GM10266 (cell line): ENCODE results near the gene MAN1C1.

Experiments used
- DNase-seq: peaks from one replicate; pipeline ENCODE4 v3.0.0; 2012; ENCODE audit errors: extremely low spot score
- TF ChIP-seq, protein P1 (sequence below): IDR thresholded peaks from 2 replicates; pipeline ENCODE4 v1.5.1; 2012; ENCODE audit warnings: mild to moderate bottlenecking, low read depth; ENCODE audit not compliant: control insufficient read depth, insufficient read depth; ENCODE audit errors: missing control alignments

MAN1C1 gene

DNA sequence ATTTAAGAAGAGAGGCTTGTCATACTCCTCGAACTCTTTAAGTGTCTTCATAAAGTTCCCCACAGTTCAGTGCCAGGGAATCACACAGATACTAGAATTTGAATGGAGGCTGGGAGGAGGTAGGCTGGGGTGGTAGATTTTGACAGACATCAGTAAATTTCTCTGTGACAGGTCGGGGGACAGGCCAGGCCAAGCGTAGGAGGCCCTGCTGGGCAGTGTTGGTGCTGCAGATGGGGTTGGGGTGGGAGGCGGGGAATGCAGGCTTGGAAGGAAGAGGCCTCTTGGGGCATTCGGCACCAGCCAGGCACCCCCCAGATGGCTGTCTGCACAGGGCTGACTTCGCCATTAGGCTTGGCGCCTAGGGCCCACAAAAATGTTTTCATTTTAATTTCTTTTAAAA is 84.0 kb downstream of the MAN1C1 start:
- DNase-seq, result no peak
- TF ChIP-seq, protein P1, sequence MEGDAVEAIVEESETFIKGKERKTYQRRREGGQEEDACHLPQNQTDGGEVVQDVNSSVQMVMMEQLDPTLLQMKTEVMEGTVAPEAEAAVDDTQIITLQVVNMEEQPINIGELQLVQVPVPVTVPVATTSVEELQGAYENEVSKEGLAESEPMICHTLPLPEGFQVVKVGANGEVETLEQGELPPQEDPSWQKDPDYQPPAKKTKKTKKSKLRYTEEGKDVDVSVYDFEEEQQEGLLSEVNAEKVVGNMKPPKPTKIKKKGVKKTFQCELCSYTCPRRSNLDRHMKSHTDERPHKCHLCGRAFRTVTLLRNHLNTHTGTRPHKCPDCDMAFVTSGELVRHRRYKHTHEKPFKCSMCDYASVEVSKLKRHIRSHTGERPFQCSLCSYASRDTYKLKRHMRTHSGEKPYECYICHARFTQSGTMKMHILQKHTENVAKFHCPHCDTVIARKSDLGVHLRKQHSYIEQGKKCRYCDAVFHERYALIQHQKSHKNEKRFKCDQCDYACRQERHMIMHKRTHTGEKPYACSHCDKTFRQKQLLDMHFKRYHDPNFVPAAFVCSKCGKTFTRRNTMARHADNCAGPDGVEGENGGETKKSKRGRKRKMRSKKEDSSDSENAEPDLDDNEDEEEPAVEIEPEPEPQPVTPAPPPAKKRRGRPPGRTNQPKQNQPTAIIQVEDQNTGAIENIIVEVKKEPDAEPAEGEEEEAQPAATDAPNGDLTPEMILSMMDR, result no peak

- DNase-seq, result no peak
- TF ChIP-seq, protein P1, result no peak
Measured at GRCh38 chr1:25701030-25701785, 84.6 kb downstream of the MAN1C1 start.

DNA sequence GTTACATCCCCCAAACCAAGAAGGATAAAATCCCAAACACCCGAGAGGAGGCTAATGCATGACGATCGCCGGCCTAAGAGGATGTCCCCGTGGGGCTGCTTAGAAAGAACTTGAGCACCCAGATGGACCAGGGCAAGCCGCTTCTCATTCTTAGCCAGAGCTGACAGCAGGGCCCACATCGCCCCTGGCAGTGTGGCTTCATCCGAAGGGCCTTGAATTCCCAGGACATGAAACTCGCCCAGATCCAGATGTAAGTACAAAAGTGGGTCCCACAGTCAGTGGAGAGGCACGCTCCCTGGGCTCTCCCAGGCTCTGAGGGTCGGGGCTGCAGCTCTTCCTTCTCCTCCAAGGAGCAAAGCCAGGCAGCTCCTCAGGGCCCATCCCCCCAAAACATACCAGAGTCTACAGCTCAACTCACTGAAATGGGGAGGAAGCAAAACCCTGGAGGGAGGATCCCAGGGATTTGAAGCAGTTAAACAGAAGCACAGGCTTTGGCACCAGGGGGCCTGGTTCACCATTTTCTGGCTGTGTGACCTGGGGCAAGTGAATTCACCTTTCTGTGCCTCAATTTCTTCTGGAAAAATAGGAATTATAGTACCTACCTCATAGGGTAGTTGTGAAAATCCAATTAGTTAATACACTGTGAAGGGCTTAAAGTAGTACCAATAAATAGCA is 85.6 kb downstream of the MAN1C1 start:
- DNase-seq, result no peak
- TF ChIP-seq, protein P1, result no peak

DNA sequence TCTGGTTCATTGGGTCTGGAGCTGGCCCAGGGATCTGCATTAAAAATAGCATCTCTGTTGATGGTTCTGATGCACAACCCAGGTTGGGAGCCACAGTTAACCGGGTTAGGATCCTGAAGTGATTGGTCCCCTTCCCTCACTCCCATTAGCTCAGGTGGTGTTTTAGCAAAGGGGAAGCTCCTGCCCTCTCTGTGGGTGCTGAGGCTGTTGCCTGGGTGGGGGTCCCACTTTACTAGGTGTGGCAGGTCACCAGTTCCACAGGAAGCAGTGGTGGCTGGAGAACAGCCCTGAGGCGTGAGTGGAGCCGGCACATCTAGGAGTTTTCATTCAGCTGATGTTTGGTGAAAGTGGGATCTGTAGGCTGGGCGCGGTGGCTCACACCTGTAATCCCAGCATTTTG is 86.5 kb downstream of the MAN1C1 start:
- DNase-seq, result no peak
- TF ChIP-seq, protein P1, result no peak

DNA sequence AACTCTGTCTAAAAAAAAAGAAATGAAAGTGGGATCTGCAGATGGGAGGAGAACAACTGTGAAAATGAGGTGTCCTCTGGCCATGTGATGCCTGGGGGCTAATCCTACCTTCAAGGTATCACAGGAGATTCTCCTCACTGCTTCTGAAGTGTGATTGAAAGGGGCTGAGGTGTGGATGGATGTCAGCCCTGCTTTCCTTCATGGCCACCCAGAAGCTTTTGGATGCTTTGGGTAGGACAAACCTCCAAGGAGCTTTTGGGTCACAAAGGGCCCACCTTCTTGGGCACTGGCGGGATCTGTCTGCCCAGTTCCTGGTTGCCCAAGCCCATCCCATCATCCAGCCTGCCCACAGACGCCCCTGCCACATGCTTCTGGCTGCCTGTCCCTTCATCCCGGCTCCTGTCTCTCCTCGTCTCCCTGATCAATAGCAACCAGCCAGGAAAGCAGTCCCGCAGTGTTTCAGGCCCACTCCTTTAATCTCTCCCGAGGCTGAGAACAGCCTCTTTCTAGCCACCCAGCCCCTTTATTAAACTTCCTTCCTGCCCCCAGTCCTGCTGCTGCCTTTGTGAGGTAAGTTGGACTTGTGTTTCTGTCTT is 87.2 kb downstream of the MAN1C1 start:
- TF ChIP-seq, protein P1, result no peak
- no peak for DNase-seq

DNA sequence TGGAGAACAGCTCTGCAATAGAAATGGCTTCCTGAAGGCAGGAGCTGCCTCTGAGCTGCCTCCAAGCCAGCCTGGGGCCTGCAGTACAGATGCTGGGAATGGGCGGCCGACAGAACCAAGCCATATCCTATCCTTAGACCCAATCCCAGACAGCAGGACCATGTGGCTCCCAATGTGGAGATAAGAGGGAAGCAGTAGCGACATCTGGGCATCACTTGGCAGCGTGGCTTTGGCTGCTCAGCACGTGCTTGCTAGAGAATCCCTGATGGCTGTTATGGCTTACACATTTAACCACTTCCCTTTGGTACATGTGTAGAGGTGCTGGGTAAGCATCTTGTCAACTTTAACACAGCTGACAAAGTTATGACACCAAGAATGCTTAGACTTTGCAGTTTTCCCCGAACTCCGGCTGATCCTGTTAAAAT is 87.7 kb downstream of the MAN1C1 start:
- no peak for DNase-seq

More for the DNA sequence above, 87.7 kb downstream of the MAN1C1 start:
- TF ChIP-seq, protein P1, result no peak
